ENCODE results near the gene AGRP. TPM values are rescaled to one million over a fixed set of nuclear protein-coding genes. Genes with fewer than 3 reads are reported as not detected.

Gene AGRP
- total RNA-seq, 1 experiment from 2014 or later: not detected

DNA sequence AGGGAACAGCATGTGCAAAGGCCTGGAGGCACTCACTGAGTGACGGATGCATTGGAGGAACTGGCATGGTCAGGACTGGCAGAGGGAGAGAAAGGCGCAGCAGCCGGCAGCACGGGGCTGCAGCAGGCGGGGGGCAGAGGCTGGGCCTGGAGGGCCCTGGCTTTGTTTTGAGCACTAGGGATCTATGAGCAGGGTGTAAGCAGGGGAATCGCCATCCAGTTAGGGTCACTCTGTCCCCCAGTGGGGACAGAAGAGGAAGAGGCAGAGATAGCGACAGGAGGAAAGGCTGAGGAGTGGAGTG is 38.3 kb downstream of the AGRP start:
- no peaks in the 10 kb centered on the region for H3K27me3 ChIP-seq (ENCODE audit: insufficient read depth, low read length)
- H3K4me3 Mint-ChIP-seq: no peak overlapping the region; a peak in 1 of 5 replicates
- H3K56ac ChIP-seq (ENCODE audit: insufficient read length, low read depth, low read length): no peak overlapping the region
- H3K27ac ChIP-seq (ENCODE audit: insufficient read length, low read depth, low read length): no peak overlapping the region
- peaks cover 0 to 14% (median 11%) of the 10 kb centered on the region in 3 experiments; a peak in 6 of 7 replicates for H3K36me3 Mint-ChIP-seq (ENCODE audit: insufficient read depth in 1 of 3, low read depth in 3 of 3)
- H3K27ac Mint-ChIP-seq: peak overlapping the region; percentile 29 to 72 (median 34); a peak in 5 of 7 replicates
- no peak overlapping the region for H2AFZ ChIP-seq (ENCODE audit: low read length)
- no peak overlapping the region for H2BK12ac ChIP-seq (ENCODE audit: insufficient read length, low read depth, low read length)
- no peaks in the 10 kb centered on the region for H3K4me1 ChIP-seq (ENCODE audit: insufficient read depth, low read length)
- no peak overlapping the region for H2BK20ac ChIP-seq (ENCODE audit: low read depth, low read length, poor library complexity, severe bottlenecking)
- no peaks in the 10 kb centered on the region for H3K79me2 ChIP-seq (ENCODE audit: insufficient read depth, low read length)
- H3K23me2 ChIP-seq (ENCODE audit: insufficient read length, low read depth, low read length, poor library complexity, severe bottlenecking): no peaks in the 10 kb centered on the region
- peaks cover 16 to 17% of the 10 kb centered on the region in 2 experiments for H3K4me1 Mint-ChIP-seq
- no peak for DNase-seq
- H2BK120ac ChIP-seq (ENCODE audit: low read depth, low read length, poor library complexity, severe bottlenecking): no peak overlapping the region
- no peak overlapping the region for H4K5ac ChIP-seq (ENCODE audit: insufficient read length, low read depth, low read length)
- TF ChIP-seq, protein P1, sequence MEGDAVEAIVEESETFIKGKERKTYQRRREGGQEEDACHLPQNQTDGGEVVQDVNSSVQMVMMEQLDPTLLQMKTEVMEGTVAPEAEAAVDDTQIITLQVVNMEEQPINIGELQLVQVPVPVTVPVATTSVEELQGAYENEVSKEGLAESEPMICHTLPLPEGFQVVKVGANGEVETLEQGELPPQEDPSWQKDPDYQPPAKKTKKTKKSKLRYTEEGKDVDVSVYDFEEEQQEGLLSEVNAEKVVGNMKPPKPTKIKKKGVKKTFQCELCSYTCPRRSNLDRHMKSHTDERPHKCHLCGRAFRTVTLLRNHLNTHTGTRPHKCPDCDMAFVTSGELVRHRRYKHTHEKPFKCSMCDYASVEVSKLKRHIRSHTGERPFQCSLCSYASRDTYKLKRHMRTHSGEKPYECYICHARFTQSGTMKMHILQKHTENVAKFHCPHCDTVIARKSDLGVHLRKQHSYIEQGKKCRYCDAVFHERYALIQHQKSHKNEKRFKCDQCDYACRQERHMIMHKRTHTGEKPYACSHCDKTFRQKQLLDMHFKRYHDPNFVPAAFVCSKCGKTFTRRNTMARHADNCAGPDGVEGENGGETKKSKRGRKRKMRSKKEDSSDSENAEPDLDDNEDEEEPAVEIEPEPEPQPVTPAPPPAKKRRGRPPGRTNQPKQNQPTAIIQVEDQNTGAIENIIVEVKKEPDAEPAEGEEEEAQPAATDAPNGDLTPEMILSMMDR (conservative IDR thresholded peaks at IDR 0.05): no peak
- no peak overlapping the region for H3K14ac ChIP-seq (ENCODE audit: insufficient read depth, low read length)
- H3K9ac ChIP-seq (ENCODE audit: extremely low read depth, insufficient read length, low read length): no peak overlapping the region
- H3K27me3 Mint-ChIP-seq (ENCODE audit: low read depth): no peaks in the 10 kb centered on the region
- no peaks in the 10 kb centered on the region for H3K9me3 ChIP-seq (ENCODE audit: control insufficient read depth, low read depth, low read length)
- no peak overlapping the region for H4K8ac ChIP-seq (replicated peaks; ENCODE audit: insufficient read length, low read depth, low read length)
- no peaks in the 10 kb centered on the region for H3K9me3 Mint-ChIP-seq
- no peak overlapping the region for H4K91ac ChIP-seq (ENCODE audit: insufficient read length, low read depth, low read length)
- H3K23ac ChIP-seq (ENCODE audit: insufficient read length, low read depth, low read length): no peak overlapping the region
- H2BK5ac ChIP-seq (ENCODE audit: insufficient read length, low read length): no peak overlapping the region
- no peak overlapping the region for H2AK5ac ChIP-seq (ENCODE audit: insufficient read length, low read length)
- no peak overlapping the region for H3K18ac ChIP-seq (ENCODE audit: insufficient read length, low read depth, low read length)
- no peaks in the 10 kb centered on the region for H4K20me1 ChIP-seq (ENCODE audit: control insufficient read depth, insufficient read depth, insufficient read length)
- no peak overlapping the region for H3K4me2 ChIP-seq (ENCODE audit: insufficient read depth, insufficient read length, low read length)
- H2BK15ac ChIP-seq (ENCODE audit: low read depth, low read length): no peak overlapping the region
- no peaks in the 10 kb centered on the region for H3K79me1 ChIP-seq (ENCODE audit: insufficient read depth, low read depth, low read length, poor library complexity, severe bottlenecking)
- no CpG with 5 or more reads among the region's 7 CpGs for WGBS (ENCODE audit: extremely low coverage, insufficient read length, low lambda C conversion rate)
- H3K4ac ChIP-seq (ENCODE audit: low read depth, low read length): no peak overlapping the region
- no peak overlapping the region for H3T11ph ChIP-seq (ENCODE audit: low read length)
